GM18508 (cell line): ENCODE data around the gene CYP4B1.

Experiments used
- ATAC-seq: cut with Tn5 transposase; IDR thresholded peaks from one replicate; pipeline ENCODE4 v1.9.1; 2021; ENCODE audit warnings: moderate number of reproducible peaks; ENCODE audit not compliant: insufficient read depth, unreplicated experiment

CYP4B1 gene

GRCh38 chr1:46790446-46791101 lies 8.3 kb upstream of the CYP4B1 start:
- ATAC-seq, result no peak

- no peak for ATAC-seq
These were observed 5.7 kb upstream of the CYP4B1 start for GRCh38 chr1:46793126-46793525.

GRCh38 chr1:46797696-46798470 lies 963 bp upstream of the CYP4B1 start:
- ATAC-seq, result no peak

GRCh38 chr1:46800742-46801141 lies 1.9 kb downstream of the CYP4B1 start:
- no peak for ATAC-seq

GRCh38 chr1:46801323-46802055 lies 2.6 kb downstream of the CYP4B1 start:
- no peak for ATAC-seq

GRCh38 chr1:46802081-46802480 lies 3.2 kb downstream of the CYP4B1 start:
- ATAC-seq, result no peak

- ATAC-seq, result no peak
These were observed 4.2 kb downstream of the CYP4B1 start for GRCh38 chr1:46802901-46803574.

- ATAC-seq, result no peak
These were observed 5.4 kb downstream of the CYP4B1 start for GRCh38 chr1:46804027-46804889.

GRCh38 chr1:46804926-46805325 lies 6.1 kb downstream of the CYP4B1 start:
- ATAC-seq, result no peak

- ATAC-seq, result no peak
These were observed 6.9 kb downstream of the CYP4B1 start for GRCh38 chr1:46805755-46806154.

GRCh38 chr1:46806196-46807020 lies 7.6 kb downstream of the CYP4B1 start:
- no peak for ATAC-seq

GRCh38 chr1:46807046-46807972 lies 8.5 kb downstream of the CYP4B1 start:
- ATAC-seq, result no peak

- ATAC-seq, result no peak
These were observed 10.2 kb downstream of the CYP4B1 start for GRCh38 chr1:46809071-46809470.

- no peak for ATAC-seq
These were observed 11.1 kb downstream of the CYP4B1 start for GRCh38 chr1:46809904-46810303.

GRCh38 chr1:46810596-46810995 lies 11.8 kb downstream of the CYP4B1 start:
- no peak for ATAC-seq

GRCh38 chr1:46811053-46811452 lies 12.2 kb downstream of the CYP4B1 start:
- ATAC-seq, result no peak

GRCh38 chr1:46812065-46812963 lies 13.5 kb downstream of the CYP4B1 start:
- ATAC-seq, result no peak
